Progenitor cell of endocrine pancreas (in vitro differentiated cells): ENCODE data around the gene SERINC2. TPM values are rescaled to one million over a fixed set of nuclear protein-coding genes. Genes with fewer than 3 reads are reported as not detected.
"Not testable (repeated sequence)": the region's sequence is repeated elsewhere in the genome, so short reads cannot be mapped to it uniquely, and the experiment has no call there.

Experiments
- DNase-seq: peaks from one replicate; pipeline ENCODE4 v3.0.0; 2021; ENCODE audit warnings: low spot score; ENCODE audit not compliant: unreplicated experiment
- H3K27ac Mint-ChIP-seq: 2 replicates; pipeline ENCODE4 v1.8.0; 2021; ENCODE audit warnings: mild to moderate bottlenecking, moderate library complexity, mixed read lengths
- H3K27me3 Mint-ChIP-seq: 2 replicates; pipeline ENCODE4 v1.8.0; 2021; ENCODE audit warnings: mixed read lengths
- H3K36me3 Mint-ChIP-seq: 2 replicates; pipeline ENCODE4 v1.8.0; 2022; ENCODE audit warnings: mixed read lengths; ENCODE audit not compliant: insufficient read depth
- H3K4me1 Mint-ChIP-seq: 2 replicates; pipeline ENCODE4 v1.8.0; 2021; ENCODE audit warnings: low read depth, mixed read lengths
- H3K4me3 Mint-ChIP-seq: 2 replicates; pipeline ENCODE4 v1.8.0; 2021; ENCODE audit warnings: low read depth, mild to moderate bottlenecking, moderate library complexity, mixed read lengths
- H3K9me3 Mint-ChIP-seq: 2 replicates; pipeline ENCODE4 v1.8.0; 2021; ENCODE audit warnings: low read depth, mixed read lengths
- CTCF ChIP-seq: fragments of 200-600 bp; sonication (generic); IDR thresholded peaks from one replicate; pipeline ENCODE4 v1.5.0; 2021; ENCODE audit warnings: antibody characterized with exemption, mild to moderate bottlenecking; ENCODE audit not compliant: unreplicated experiment
- total RNA-seq: library from RNA; stranded (reverse); gene quantifications from 2 replicates; pipeline ENCODE4 v1.2.1, GENCODE V29; 2021

SERINC2 gene
- total RNA-seq, 1 donor from 2014 or later: 65.7 TPM

GRCh38 chr1:31478167-31478566, 65.2 kb downstream of the SERINC2 start:
- no peak for DNase-seq
- peaks cover 37% of the 10 kb centered on the region for H3K9me3 Mint-ChIP-seq
- no peaks in the 10 kb centered on the region for H3K27me3 Mint-ChIP-seq
- H3K4me1 Mint-ChIP-seq: peaks cover 8% of the 10 kb centered on the region
- no peak overlapping the region for H3K4me3 Mint-ChIP-seq
- TF ChIP-seq CTCF: no peak
- H3K27ac Mint-ChIP-seq: no peak overlapping the region
- H3K36me3 Mint-ChIP-seq: peaks cover 2% of the 10 kb centered on the region

GRCh38 chr1:31479811-31480210, 66.8 kb downstream of the SERINC2 start:
- Mint-ChIP-seq H3K4me3 (no peak overlapping the region), H3K36me3 (peaks cover 2% of the 10 kb centered on the region), H3K9me3 (peaks cover 34% of the 10 kb centered on the region), H3K27ac (no peak overlapping the region), H3K27me3 (no peaks in the 10 kb centered on the region), H3K4me1 (peaks cover 12% of the 10 kb centered on the region)
- no peak for TF ChIP-seq CTCF
- DNase-seq: no peak

GRCh38 chr1:31480426-31480825, 67.4 kb downstream of the SERINC2 start:
- DNase-seq, H3K27ac Mint-ChIP-seq, H3K4me3 Mint-ChIP-seq, H3K4me1 Mint-ChIP-seq, H3K27me3 Mint-ChIP-seq, H3K36me3 Mint-ChIP-seq: not testable (repeated sequence)
- peaks cover 28% of the 10 kb centered on the region for H3K9me3 Mint-ChIP-seq

- TF ChIP-seq CTCF: no peak
Measured at GRCh38 chr1:31482482-31483011, 69.5 kb downstream of the SERINC2 start.

GRCh38 chr1:31483012-31483946, 70.3 kb downstream of the SERINC2 start:
- no peak for TF ChIP-seq CTCF
- H3K27me3 Mint-ChIP-seq: no peaks in the 10 kb centered on the region
- peaks cover 4% of the 10 kb centered on the region for H3K4me1 Mint-ChIP-seq
- H3K4me3 Mint-ChIP-seq: no peak overlapping the region
- no peak overlapping the region for H3K27ac Mint-ChIP-seq
- no peaks in the 10 kb centered on the region for H3K36me3 Mint-ChIP-seq
- H3K9me3 Mint-ChIP-seq: peaks cover 17% of the 10 kb centered on the region
- DNase-seq: no peak

More at GRCh38 chr1:31482482-31483011, 69.5 kb downstream of the SERINC2 start:
- H3K36me3 Mint-ChIP-seq: no peaks in the 10 kb centered on the region
- H3K4me3 Mint-ChIP-seq: no peak overlapping the region
- H3K4me1 Mint-ChIP-seq: peaks cover 4% of the 10 kb centered on the region
- no peak for DNase-seq
- peaks cover 17% of the 10 kb centered on the region for H3K9me3 Mint-ChIP-seq
- no peak overlapping the region for H3K27ac Mint-ChIP-seq
- H3K27me3 Mint-ChIP-seq: no peaks in the 10 kb centered on the region

Other genes starting within 250 kb of the SERINC2 start
- 15.5 and 16.1 TPM in 2 replicates for gene NKAIN1, start 173.3 kb upstream of the SERINC2 start, total RNA-seq
- 72.0 and 75.2 TPM in 2 replicates for gene SNRNP40, start 116.4 kb upstream of the SERINC2 start, total RNA-seq
- 31.3 and 34.0 TPM in 2 replicates for gene ZCCHC17, start 116.2 kb upstream of the SERINC2 start, total RNA-seq
- 0.73 and 0.74 TPM in 2 replicates for gene FABP3, start 40.1 kb upstream of the SERINC2 start, total RNA-seq
- gene TINAGL1, start 163.3 kb downstream of the SERINC2 start, total RNA-seq: 2.6 and 4.4 TPM in 2 replicates
- gene HCRTR1, start 204.5 kb downstream of the SERINC2 start, total RNA-seq: not detected in 2 replicates
- 39.1 and 42.8 TPM in 2 replicates for gene PEF1, start 231.7 kb downstream of the SERINC2 start, total RNA-seq